HCEC 1CT (cell line): ENCODE results near the gene GDNF.

Experiments
- DNase-seq: peaks from one replicate; pipeline ENCODE4 v3.0.0-alpha.2; 2017

Gene GDNF

GRCh38 chr5:37846786-37847310 lies 7.0 kb upstream of the GDNF start:
- DNase-seq: no peak

GRCh38 chr5:37844009-37844408 lies 4.2 kb upstream of the GDNF start:
- DNase-seq: no peak

GRCh38 chr5:37842048-37842447 lies 2.2 kb upstream of the GDNF start:
- no peak for DNase-seq

- DNase-seq: no peak
Measured at GRCh38 chr5:37841203-37841602, 1.4 kb upstream of the GDNF start.

GRCh38 chr5:37840053-37841034 lies 503 bp upstream of the GDNF start:
- peak; percentile 34 for DNase-seq

GRCh38 chr5:37838933-37839341 lies 904 bp downstream of the GDNF start:
- DNase-seq: no peak

- peak; percentile 40 for DNase-seq
Measured at GRCh38 chr5:37838152-37838932, 1.5 kb downstream of the GDNF start.

GRCh38 chr5:37837414-37838032 lies 2.3 kb downstream of the GDNF start:
- DNase-seq: peak; percentile 74

GRCh38 chr5:37836592-37837413 lies 3.0 kb downstream of the GDNF start:
- DNase-seq: peak; percentile 27

GRCh38 chr5:37836235-37836591 lies 3.6 kb downstream of the GDNF start:
- DNase-seq: no peak

- DNase-seq: no peak
Measured at GRCh38 chr5:37835380-37835973, 4.4 kb downstream of the GDNF start.

- no peak for DNase-seq
Measured at GRCh38 chr5:37834542-37835379, 5.1 kb downstream of the GDNF start.

- DNase-seq: no peak
Measured at GRCh38 chr5:37833990-37834389, 5.9 kb downstream of the GDNF start.

- DNase-seq: peak; percentile 32
Measured at GRCh38 chr5:37831821-37832534, 7.9 kb downstream of the GDNF start.

GRCh38 chr5:37830348-37830747 lies 9.5 kb downstream of the GDNF start:
- no peak for DNase-seq

GRCh38 chr5:37825334-37825915 lies 14.4 kb downstream of the GDNF start:
- no peak for DNase-seq

GRCh38 chr5:37823433-37824152 lies 16.2 kb downstream of the GDNF start:
- no peak for DNase-seq

- DNase-seq: no peak
Measured at GRCh38 chr5:37816883-37817282, 23.0 kb downstream of the GDNF start.

GRCh38 chr5:37816331-37816730 lies 23.5 kb downstream of the GDNF start:
- DNase-seq: no peak
